ENCODE results near the gene ZNF462.

Gene ZNF462

GRCh38 chr9:107016383-107016782 is 153.4 kb downstream of the ZNF462 start:
- no peak for DNase-seq (ENCODE audit: low spot score)
- TF ChIP-seq, protein P1, sequence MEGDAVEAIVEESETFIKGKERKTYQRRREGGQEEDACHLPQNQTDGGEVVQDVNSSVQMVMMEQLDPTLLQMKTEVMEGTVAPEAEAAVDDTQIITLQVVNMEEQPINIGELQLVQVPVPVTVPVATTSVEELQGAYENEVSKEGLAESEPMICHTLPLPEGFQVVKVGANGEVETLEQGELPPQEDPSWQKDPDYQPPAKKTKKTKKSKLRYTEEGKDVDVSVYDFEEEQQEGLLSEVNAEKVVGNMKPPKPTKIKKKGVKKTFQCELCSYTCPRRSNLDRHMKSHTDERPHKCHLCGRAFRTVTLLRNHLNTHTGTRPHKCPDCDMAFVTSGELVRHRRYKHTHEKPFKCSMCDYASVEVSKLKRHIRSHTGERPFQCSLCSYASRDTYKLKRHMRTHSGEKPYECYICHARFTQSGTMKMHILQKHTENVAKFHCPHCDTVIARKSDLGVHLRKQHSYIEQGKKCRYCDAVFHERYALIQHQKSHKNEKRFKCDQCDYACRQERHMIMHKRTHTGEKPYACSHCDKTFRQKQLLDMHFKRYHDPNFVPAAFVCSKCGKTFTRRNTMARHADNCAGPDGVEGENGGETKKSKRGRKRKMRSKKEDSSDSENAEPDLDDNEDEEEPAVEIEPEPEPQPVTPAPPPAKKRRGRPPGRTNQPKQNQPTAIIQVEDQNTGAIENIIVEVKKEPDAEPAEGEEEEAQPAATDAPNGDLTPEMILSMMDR (IDR thresholded peaks at IDR 0.05; ENCODE audit: extremely low read depth, insufficient read depth, missing control alignments), result no peak
- in situ Hi-C loops (cut with MboI; ENCODE audit: low pct_unique_long_range_greater_than_20kb, low sequenced_read_pairs, unreplicated experiment), result no loop called here

DNA sequence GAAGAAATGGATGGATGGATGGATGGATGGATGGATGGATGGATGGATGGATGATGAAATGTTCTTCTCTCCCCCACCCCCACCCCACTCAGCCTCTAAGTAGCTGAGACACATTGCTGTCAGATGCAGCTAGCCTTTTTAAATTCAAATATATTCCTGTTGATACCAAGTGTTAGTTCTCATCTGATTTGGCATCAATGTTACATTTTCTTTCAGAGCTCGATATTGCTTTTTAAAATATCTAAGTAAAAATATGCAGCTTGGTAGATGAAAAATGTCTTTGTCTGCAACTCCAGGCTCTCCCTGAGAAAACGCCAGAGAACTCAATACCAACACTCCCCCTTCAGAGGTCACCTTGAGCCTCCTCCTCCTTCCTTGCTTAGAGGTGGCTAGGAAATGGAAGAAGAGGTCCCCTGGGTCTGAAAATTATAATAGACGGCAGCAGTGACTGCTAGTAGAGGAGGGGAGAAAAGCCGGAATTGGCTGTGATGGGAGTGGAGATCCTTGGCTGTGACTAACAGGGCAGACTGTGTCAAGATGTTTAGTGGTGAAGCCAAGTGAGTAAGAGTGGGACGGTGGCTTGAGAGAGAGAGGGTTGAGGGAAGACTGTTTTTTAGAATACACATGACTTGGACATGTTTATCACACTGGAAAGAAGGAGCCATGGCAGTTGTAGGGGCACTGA is 156.0 kb downstream of the ZNF462 start:
- in situ Hi-C loops (cut with MboI; ENCODE audit: low pct_unique_long_range_greater_than_20kb, low sequenced_read_pairs, unreplicated experiment), result no loop called here
- DNase-seq (ENCODE audit: low spot score), result no peak
- TF ChIP-seq, protein P1 (IDR thresholded peaks at IDR 0.05; ENCODE audit: extremely low read depth, insufficient read depth, missing control alignments), result no peak

- TF ChIP-seq, protein P1 (IDR thresholded peaks at IDR 0.05; ENCODE audit: extremely low read depth, insufficient read depth, missing control alignments), result no peak
Measured at GRCh38 chr9:107020040-107020530, 157.1 kb downstream of the ZNF462 start.

DNA sequence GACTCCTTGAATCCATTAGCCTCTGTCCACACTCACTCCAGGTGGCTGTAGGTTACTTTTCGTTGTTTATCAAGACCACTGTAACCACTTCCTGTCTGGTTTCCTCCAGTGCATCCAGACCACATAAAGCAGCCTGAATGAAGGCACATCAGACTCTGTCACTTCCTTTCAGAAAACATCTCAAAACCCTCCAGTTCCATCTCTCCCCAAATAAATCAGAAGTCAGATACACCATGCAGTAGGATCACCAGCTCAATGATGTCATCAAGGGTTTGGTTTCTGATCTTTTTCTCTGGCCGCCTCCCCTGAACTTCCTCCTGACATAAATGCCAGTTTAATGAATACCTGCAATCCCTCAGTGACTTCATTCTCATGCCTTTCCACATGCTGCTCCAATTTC is 161.2 kb downstream of the ZNF462 start:
- TF ChIP-seq, protein P1 (IDR thresholded peaks at IDR 0.05; ENCODE audit: extremely low read depth, insufficient read depth, missing control alignments), result no peak
- DNase-seq (ENCODE audit: low spot score), result no peak
- in situ Hi-C loops (cut with MboI; ENCODE audit: low pct_unique_long_range_greater_than_20kb, low sequenced_read_pairs, unreplicated experiment), result no loop called here

More at GRCh38 chr9:107020040-107020530, 157.1 kb downstream of the ZNF462 start:
- in situ Hi-C loops (cut with MboI; ENCODE audit: low pct_unique_long_range_greater_than_20kb, low sequenced_read_pairs, unreplicated experiment), result no loop called here
- no peak for DNase-seq (ENCODE audit: low spot score)

DNA sequence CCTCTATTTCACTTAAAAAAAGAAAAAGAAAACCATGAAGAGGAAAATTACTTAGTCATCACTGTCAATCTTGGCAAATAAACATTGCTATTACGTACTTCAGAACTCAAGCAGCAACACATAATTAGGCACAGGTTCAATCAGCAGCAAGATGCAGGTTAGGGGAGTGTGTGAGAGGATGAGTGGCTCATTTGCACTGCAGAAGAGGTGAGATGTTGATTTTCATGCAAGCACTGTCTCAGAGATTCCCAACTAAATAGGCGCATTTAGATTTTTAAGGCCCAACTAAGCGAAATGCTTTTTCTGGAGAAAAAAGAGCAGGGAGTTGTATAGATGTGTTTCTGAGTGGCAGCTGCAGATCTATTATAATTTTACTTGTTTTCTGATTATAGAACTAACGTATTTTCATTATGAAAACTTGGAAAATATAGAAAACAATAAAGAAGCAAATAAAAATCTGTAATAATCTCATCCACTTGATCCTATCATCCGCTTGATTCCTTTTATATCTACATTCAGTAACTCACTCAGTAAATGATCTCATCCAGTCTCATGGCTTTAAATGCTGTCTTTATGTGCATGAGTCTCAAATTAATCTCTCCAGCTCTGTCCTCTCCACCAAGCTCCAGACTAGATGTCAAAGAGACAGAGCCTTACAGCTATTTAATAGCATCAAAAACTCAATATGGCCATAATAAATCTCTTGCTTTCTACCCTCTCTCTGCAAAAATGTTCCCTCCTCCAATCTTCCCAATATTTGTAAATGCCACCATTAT is 162.5 kb downstream of the ZNF462 start:
- in situ Hi-C loops (cut with MboI; ENCODE audit: low pct_unique_long_range_greater_than_20kb, low sequenced_read_pairs, unreplicated experiment), result no loop called here
- DNase-seq (ENCODE audit: low spot score), result no peak
- TF ChIP-seq, protein P1 (IDR thresholded peaks at IDR 0.05; ENCODE audit: extremely low read depth, insufficient read depth, missing control alignments), result no peak

GRCh38 chr9:107029146-107029545 is 166.2 kb downstream of the ZNF462 start:
- TF ChIP-seq, protein P1 (IDR thresholded peaks at IDR 0.05; ENCODE audit: extremely low read depth, insufficient read depth, missing control alignments), result no peak
- in situ Hi-C loops (cut with MboI; ENCODE audit: low pct_unique_long_range_greater_than_20kb, low sequenced_read_pairs, unreplicated experiment), result no loop called here
- DNase-seq (ENCODE audit: low spot score), result no peak

All from GM13977 (cell line).